Endothelial cell (in vitro differentiated cells): ENCODE measurements around the gene MAGI2. TPM values are rescaled to one million over a fixed set of nuclear protein-coding genes. Genes with fewer than 3 reads are reported as not detected.

ENCODE experiments used
- DNase-seq: peaks from one replicate; pipeline ENCODE4 v3.0.0; 2021; ENCODE audit warnings: low spot score
- H3K27ac Mint-ChIP-seq: one replicate; pipeline ENCODE4 v1.8.0; 2021; ENCODE audit warnings: mixed read lengths, inconsistent platforms; ENCODE audit not compliant: unreplicated experiment
- H3K27me3 Mint-ChIP-seq: one replicate; pipeline ENCODE4 v1.8.0; 2021; ENCODE audit warnings: mild to moderate bottlenecking, moderate library complexity, mixed read lengths, inconsistent platforms; ENCODE audit not compliant: unreplicated experiment
- H3K36me3 Mint-ChIP-seq: one replicate; pipeline ENCODE4 v1.8.0; 2021; ENCODE audit warnings: mild to moderate bottlenecking, low read depth, mixed read lengths, inconsistent platforms; ENCODE audit not compliant: unreplicated experiment
- H3K4me1 Mint-ChIP-seq: one replicate; pipeline ENCODE4 v1.8.0; 2021; ENCODE audit warnings: mild to moderate bottlenecking, mixed read lengths, inconsistent platforms; ENCODE audit not compliant: unreplicated experiment
- H3K4me3 Mint-ChIP-seq: one replicate; pipeline ENCODE4 v1.8.0; 2021; ENCODE audit warnings: mild to moderate bottlenecking, mixed read lengths, inconsistent platforms; ENCODE audit not compliant: unreplicated experiment
- H3K9me3 Mint-ChIP-seq: one replicate; pipeline ENCODE4 v1.8.0; 2021; ENCODE audit warnings: mixed read lengths, inconsistent platforms; ENCODE audit not compliant: unreplicated experiment
- CTCF ChIP-seq: fragments of 200-600 bp; sonication (generic); IDR thresholded peaks from one replicate; pipeline ENCODE4 v1.5.0; 2021; ENCODE audit warnings: antibody characterized with exemption; ENCODE audit not compliant: unreplicated experiment
- total RNA-seq: library from RNA; stranded (reverse); fragmentation: NEBNext Ultra II Directional; extraction: Animal tissue kit (Norgen Biotek cat#: 25700); gene quantifications from one replicate; pipeline ENCODE4 v1.2.1, GENCODE V29; 2021; ENCODE audit not compliant: unreplicated experiment

Gene MAGI2
- total RNA-seq, 1 donor from 2014 or later: 6.3 TPM

GRCh38 chr7:79050603-79051002, 402.9 kb downstream of the MAGI2 start:
- no peak for DNase-seq
- TF ChIP-seq CTCF: no peak
- H3K27ac Mint-ChIP-seq: no peak overlapping the region
- no peaks in the 10 kb centered on the region for H3K9me3 Mint-ChIP-seq
- H3K27me3 Mint-ChIP-seq: peaks cover 1% of the 10 kb centered on the region
- no peak overlapping the region for H3K4me3 Mint-ChIP-seq
- H3K4me1 Mint-ChIP-seq: no peaks in the 10 kb centered on the region
- no peaks in the 10 kb centered on the region for H3K36me3 Mint-ChIP-seq

- H3K9me3 Mint-ChIP-seq: no peaks in the 10 kb centered on the region
- no peak overlapping the region for H3K4me3 Mint-ChIP-seq
- H3K36me3 Mint-ChIP-seq: no peaks in the 10 kb centered on the region
- no peak for TF ChIP-seq CTCF
- H3K27ac Mint-ChIP-seq: no peak overlapping the region
- no peaks in the 10 kb centered on the region for H3K27me3 Mint-ChIP-seq
- no peaks in the 10 kb centered on the region for H3K4me1 Mint-ChIP-seq
- DNase-seq: no peak
Observed at GRCh38 chr7:79046061-79046460, 407.4 kb downstream of the MAGI2 start.

- H3K27ac Mint-ChIP-seq: no peak overlapping the region
- no peaks in the 10 kb centered on the region for H3K4me1 Mint-ChIP-seq
- H3K36me3 Mint-ChIP-seq: no peaks in the 10 kb centered on the region
- H3K27me3 Mint-ChIP-seq: no peaks in the 10 kb centered on the region
- H3K4me3 Mint-ChIP-seq: no peak overlapping the region
- DNase-seq: no peak
- TF ChIP-seq CTCF: no peak
- H3K9me3 Mint-ChIP-seq: no peaks in the 10 kb centered on the region
Observed at GRCh38 chr7:79037001-79037400, 416.5 kb downstream of the MAGI2 start.

GRCh38 chr7:79036356-79036755, 417.1 kb downstream of the MAGI2 start:
- no peak overlapping the region for H3K4me3 Mint-ChIP-seq
- H3K4me1 Mint-ChIP-seq: no peaks in the 10 kb centered on the region
- H3K9me3 Mint-ChIP-seq: no peaks in the 10 kb centered on the region
- TF ChIP-seq CTCF: no peak
- DNase-seq: no peak
- no peaks in the 10 kb centered on the region for H3K27me3 Mint-ChIP-seq
- no peak overlapping the region for H3K27ac Mint-ChIP-seq
- H3K36me3 Mint-ChIP-seq: no peaks in the 10 kb centered on the region

- Mint-ChIP-seq H3K9me3 (no peaks in the 10 kb centered on the region), H3K27ac (no peak overlapping the region), H3K27me3 (no peaks in the 10 kb centered on the region), H3K4me3 (no peak overlapping the region), H3K4me1 (no peaks in the 10 kb centered on the region), H3K36me3 (no peaks in the 10 kb centered on the region)
- TF ChIP-seq CTCF: no peak
- no peak for DNase-seq
Observed at GRCh38 chr7:79035858-79036257, 417.6 kb downstream of the MAGI2 start.
